HFFc6 (cell line): Measurements from ENCODE around the gene CEMIP2. TPM values are rescaled to one million over a fixed set of nuclear protein-coding genes. Genes with fewer than 3 reads are reported as not detected.

Source experiments
- DNase-seq: peaks from one replicate; pipeline ENCODE4 v3.0.0-alpha.2; 2018
- H3K27ac Mint-ChIP-seq: 2 replicates; pipeline ENCODE4 v1.8.0; 2020; ENCODE audit warnings: mild to moderate bottlenecking, mixed read lengths
- H3K27me3 Mint-ChIP-seq: 2 replicates; pipeline ENCODE4 v1.8.0; 2021; ENCODE audit warnings: mild to moderate bottlenecking, moderate library complexity, mixed read lengths; ENCODE audit not compliant: insufficient read depth
- H3K36me3 Mint-ChIP-seq: 2 replicates; pipeline ENCODE4 v1.8.0; 2021; ENCODE audit warnings: low read depth, mixed read lengths
- H3K4me1 Mint-ChIP-seq: 2 replicates; pipeline ENCODE4 v1.8.0; 2020; ENCODE audit warnings: low read depth, mixed read lengths
- H3K4me3 Mint-ChIP-seq: 2 replicates; pipeline ENCODE4 v1.8.0; 2020; ENCODE audit warnings: mild to moderate bottlenecking, moderate library complexity, mixed read lengths
- H3K9me3 Mint-ChIP-seq: 2 replicates; pipeline ENCODE4 v1.8.0; 2020; ENCODE audit warnings: mild to moderate bottlenecking, mixed read lengths
- total RNA-seq, 6 experiments: library from RNA; stranded (reverse); fragmentation: NEBNext Ultra II Directional; extraction: Animal tissue kit (Norgen Biotek cat#: 25700); gene quantifications; 2 replicates in 1 of 6; 3 replicates in 5 of 6; pipeline ENCODE4 v1.2.3, GENCODE V29; 2021
- TF ChIP-seq, protein P1 (sequence below): fragments of 200-600 bp; sonication (generic); IDR thresholded peaks from 2 replicates; pipeline ENCODE4 v1.5.0; 2021; ENCODE audit warnings: antibody characterized with exemption, mild to moderate bottlenecking

Gene CEMIP2
- total RNA-seq, 6 experiments from 2014 or later = 86.0 to 106 (median 92.1) TPM

DNA sequence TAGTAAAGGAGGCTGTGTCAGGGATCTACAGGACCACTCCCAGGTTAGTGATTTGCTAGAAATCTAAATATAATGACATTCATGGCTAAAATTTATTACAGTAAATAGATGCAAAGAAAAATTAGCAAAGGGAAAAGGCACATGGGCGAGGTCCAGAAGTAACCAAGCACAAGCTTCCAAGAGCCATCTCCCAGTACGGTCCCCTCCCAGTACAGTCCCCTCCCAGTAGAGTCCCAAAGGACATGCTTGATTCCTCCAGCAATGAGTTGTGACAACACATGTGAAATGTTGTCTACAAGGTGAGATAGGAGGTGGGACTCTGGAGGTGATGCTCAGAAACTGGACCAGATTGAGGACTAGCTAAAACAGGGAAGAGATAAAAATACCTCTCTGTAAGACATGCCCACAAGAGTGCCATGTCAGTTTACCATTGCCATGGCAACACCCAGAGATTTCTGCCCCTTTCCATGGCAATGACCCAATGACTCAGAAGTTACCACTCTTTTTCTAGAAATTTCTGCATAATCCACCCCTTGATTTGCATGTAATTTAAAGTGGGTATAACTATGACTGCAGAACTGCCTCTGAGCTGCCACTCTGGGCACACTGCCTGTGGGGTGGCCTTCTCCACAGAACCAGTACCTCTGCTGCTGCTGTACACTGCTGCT is 27.9 kb upstream of the CEMIP2 start:
- Mint-ChIP-seq H3K4me1 (peaks cover 54% of the 10 kb centered on the region), H3K4me3 (no peak overlapping the region), H3K27ac (no peak overlapping the region), H3K27me3 (peaks cover 5% of the 10 kb centered on the region; the same call in 1 of the 2 replicates), H3K36me3 (0 out of 2 replicates have a peak, but pooled peaks cover 9% of the 10 kb centered on the region), H3K9me3 (no peaks in the 10 kb centered on the region)
- TF ChIP-seq, protein P1, sequence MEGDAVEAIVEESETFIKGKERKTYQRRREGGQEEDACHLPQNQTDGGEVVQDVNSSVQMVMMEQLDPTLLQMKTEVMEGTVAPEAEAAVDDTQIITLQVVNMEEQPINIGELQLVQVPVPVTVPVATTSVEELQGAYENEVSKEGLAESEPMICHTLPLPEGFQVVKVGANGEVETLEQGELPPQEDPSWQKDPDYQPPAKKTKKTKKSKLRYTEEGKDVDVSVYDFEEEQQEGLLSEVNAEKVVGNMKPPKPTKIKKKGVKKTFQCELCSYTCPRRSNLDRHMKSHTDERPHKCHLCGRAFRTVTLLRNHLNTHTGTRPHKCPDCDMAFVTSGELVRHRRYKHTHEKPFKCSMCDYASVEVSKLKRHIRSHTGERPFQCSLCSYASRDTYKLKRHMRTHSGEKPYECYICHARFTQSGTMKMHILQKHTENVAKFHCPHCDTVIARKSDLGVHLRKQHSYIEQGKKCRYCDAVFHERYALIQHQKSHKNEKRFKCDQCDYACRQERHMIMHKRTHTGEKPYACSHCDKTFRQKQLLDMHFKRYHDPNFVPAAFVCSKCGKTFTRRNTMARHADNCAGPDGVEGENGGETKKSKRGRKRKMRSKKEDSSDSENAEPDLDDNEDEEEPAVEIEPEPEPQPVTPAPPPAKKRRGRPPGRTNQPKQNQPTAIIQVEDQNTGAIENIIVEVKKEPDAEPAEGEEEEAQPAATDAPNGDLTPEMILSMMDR = no peak
- DNase-seq = peak; percentile 26

DNA sequence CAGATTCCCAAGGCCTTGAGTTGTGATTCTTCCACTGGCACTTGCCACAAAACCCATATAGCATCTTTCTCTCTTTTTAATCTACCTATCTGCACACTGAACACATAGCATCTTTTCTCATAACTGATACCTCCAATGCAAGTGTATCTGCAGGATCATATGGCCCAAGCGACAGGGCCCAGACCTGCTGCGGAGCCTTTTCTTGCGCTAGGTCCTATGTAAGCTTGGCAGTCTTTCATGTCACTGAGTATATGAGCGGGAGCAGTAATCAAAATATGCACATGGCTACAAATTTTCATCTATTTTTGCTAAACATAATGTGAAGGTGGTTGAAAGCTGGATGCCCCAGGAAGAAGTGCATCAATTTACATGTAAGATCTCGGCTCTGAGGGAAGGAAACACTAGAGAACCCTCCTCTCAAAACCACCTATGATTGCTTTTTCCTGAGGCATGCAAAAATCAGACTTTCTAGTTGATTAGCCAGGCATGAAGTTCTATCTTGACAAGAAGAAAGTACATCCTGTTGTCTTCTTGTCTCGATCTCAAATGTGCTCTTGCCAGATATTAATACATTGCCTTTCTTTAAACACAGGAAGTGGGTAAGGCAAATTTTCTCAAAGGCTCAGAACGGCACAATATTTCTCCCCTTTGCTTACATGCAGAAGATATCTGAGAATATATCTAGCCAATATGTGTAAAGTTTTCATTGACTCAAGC is 26.9 kb upstream of the CEMIP2 start:
- no peak for DNase-seq
- Mint-ChIP-seq H3K4me3 (no peak overlapping the region), H3K9me3 (no peaks in the 10 kb centered on the region), H3K36me3 (0 out of 2 replicates have a peak, but pooled peaks cover 9% of the 10 kb centered on the region), H3K27ac (no peak overlapping the region), H3K4me1 (peaks cover 56% of the 10 kb centered on the region), H3K27me3 (peaks cover 5% of the 10 kb centered on the region; the same call in 1 of the 2 replicates)
- TF ChIP-seq, protein P1 = no peak

DNA sequence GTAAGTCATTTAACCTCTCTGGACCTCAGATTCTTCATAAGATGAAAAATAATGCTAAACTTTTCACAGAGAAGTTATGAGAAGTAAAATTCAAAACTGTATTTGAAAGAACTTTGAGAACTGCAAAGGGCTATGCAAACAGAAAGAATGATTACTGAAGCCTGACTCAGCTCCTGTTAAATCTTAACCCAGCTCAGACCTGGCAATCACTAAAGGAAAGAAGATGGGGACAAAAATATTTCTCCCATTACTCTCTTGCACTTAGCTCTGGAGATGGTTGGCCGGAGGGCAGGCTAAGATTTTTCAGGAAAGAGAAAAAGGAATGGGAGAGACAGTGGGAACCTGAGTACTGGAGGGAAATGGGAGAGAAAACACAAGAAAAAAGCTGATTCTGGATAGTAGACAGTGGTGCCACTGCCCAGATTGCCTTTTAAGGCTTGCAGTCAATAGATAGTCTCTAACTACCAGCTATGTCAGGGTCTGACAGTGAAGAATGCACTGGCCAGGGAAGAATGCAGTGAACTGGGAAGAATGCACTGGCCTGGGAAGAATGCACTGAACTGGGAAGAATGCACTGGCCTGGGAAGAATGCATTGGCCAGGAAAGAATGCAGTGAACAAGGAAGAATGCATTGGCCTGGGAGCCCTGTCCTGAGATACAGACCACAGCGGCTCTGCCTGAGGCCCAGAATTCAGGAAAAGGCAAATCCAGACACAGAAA is 25.2 kb upstream of the CEMIP2 start:
- Mint-ChIP-seq H3K27me3 (peaks cover 5% of the 10 kb centered on the region; the same call in 1 of the 2 replicates), H3K36me3 (0 out of 2 replicates have a peak, but pooled peaks cover 9% of the 10 kb centered on the region), H3K4me1 (peaks cover 56% of the 10 kb centered on the region), H3K4me3 (peak overlapping the region; percentile 6; the same call in 1 of the 2 replicates), H3K27ac (peak overlapping the region; percentile 76), H3K9me3 (no peaks in the 10 kb centered on the region)
- TF ChIP-seq, protein P1 = no peak
- peak; percentile 73 for DNase-seq

DNA sequence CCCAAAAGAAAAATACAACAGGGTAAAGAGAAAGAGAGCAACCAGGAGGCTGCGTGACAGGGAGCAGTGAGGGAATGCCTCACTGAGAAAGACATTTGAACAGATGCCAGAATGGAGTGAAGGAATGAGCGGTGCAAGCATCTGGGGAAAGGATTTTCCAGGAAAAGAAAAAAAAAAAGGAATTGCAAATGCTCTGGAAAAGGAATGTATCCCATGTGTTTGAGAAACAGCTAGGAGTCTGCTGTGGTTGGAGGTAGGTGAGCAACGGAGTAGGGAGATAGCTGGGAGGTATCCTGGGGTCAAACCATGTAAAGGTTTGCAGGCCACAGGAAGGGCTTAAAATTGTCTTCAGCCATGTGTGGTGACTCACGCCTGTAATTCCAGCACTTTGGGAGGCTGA is 23.6 kb upstream of the CEMIP2 start:
- no peak overlapping the region for H3K27ac Mint-ChIP-seq
- peaks cover 46% of the 10 kb centered on the region for H3K4me1 Mint-ChIP-seq
- H3K27me3 Mint-ChIP-seq = peaks cover 9% of the 10 kb centered on the region; the same call in 1 of the 2 replicates
- H3K36me3 Mint-ChIP-seq = 0 out of 2 replicates have a peak, but pooled peaks cover 9% of the 10 kb centered on the region
- TF ChIP-seq, protein P1 = no peak
- no peak for DNase-seq
- H3K9me3 Mint-ChIP-seq = no peaks in the 10 kb centered on the region
- H3K4me3 Mint-ChIP-seq = 0 out of 2 replicates have a peak overlapping the region, but pooled peaks have one; percentile 13

DNA sequence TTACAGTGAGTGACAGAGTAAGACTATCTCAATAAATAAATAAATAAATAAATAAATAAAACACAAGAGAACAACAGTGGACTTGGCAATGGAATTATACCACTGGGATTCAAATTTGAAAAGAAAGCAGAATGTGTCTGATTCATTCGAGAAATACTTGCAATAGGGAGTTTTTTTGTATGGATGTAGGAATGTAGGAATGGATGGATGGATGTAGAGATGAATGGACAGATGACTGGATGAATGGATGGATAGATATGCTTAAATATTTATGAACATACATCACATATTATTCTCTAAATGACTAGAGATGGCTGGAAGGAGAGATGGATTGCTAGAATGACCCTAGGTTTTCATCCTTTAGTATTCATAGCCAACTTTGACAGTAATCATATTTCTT is 22.0 kb upstream of the CEMIP2 start:
- Mint-ChIP-seq H3K27me3 (peaks cover 12% of the 10 kb centered on the region; the same call in 1 of the 2 replicates), H3K9me3 (no peaks in the 10 kb centered on the region), H3K36me3 (0 out of 2 replicates have a peak, but pooled peaks cover 9% of the 10 kb centered on the region), H3K4me3 (no peak overlapping the region), H3K27ac (no peak overlapping the region), H3K4me1 (peaks cover 43% of the 10 kb centered on the region)
- TF ChIP-seq, protein P1 = no peak
- no peak for DNase-seq
